ENCODE measurements around the gene CDHR3. TPM values are rescaled to one million over a fixed set of nuclear protein-coding genes. Genes with fewer than 3 reads are reported as not detected.
A peak's percentile ranks its signal among the peaks of the same experiment; 100 is the strongest.

Gene CDHR3
- polyA plus RNA-seq, 10 donors, result 7.8 to 24.3 (median 14.0) TPM

- DNase-seq, result no peak
These were observed 85.0 kb downstream of the CDHR3 start for GRCh38 chr7:106047818-106048705.

GRCh38 chr7:106048706-106049020, 85.6 kb downstream of the CDHR3 start:
- no peak for DNase-seq

GRCh38 chr7:106049139-106049752, 86.2 kb downstream of the CDHR3 start:
- no peak for DNase-seq

- peak in 2 of 3 donors; percentile 27 to 41 for DNase-seq
These were observed 87.1 kb downstream of the CDHR3 start for GRCh38 chr7:106050002-106050745.

GRCh38 chr7:106050746-106051117, 87.7 kb downstream of the CDHR3 start:
- peak in 1 of 3 donors; percentile 33 for DNase-seq

- DNase-seq, result no peak
These were observed 89.6 kb downstream of the CDHR3 start for GRCh38 chr7:106052681-106053080.

- DNase-seq, result no peak
These were observed 90.0 kb downstream of the CDHR3 start for GRCh38 chr7:106053109-106053508.

GRCh38 chr7:106054156-106054910, 91.3 kb downstream of the CDHR3 start:
- DNase-seq, result no peak

GRCh38 chr7:106054971-106055532, 92.0 kb downstream of the CDHR3 start:
- DNase-seq, result no peak

GRCh38 chr7:106056513-106057203, 93.6 kb downstream of the CDHR3 start:
- peak; percentile 50 to 79 (median 72) for DNase-seq

- no peak for DNase-seq
These were observed 94.3 kb downstream of the CDHR3 start for GRCh38 chr7:106057204-106057961.

- DNase-seq, result peak in 1 of 3 donors; percentile 18
These were observed 95.2 kb downstream of the CDHR3 start for GRCh38 chr7:106057962-106058927.

- DNase-seq, result no peak
These were observed 95.9 kb downstream of the CDHR3 start for GRCh38 chr7:106058928-106059324.

- no peak for DNase-seq
These were observed 96.5 kb downstream of the CDHR3 start for GRCh38 chr7:106059556-106059955.

GRCh38 chr7:106060394-106060920, 97.4 kb downstream of the CDHR3 start:
- DNase-seq, result no peak

- no peak for DNase-seq
These were observed 98.4 kb downstream of the CDHR3 start for GRCh38 chr7:106061301-106061979.

GRCh38 chr7:106062006-106062405, 98.9 kb downstream of the CDHR3 start:
- DNase-seq, result no peak

GRCh38 chr7:106062521-106062931, 99.5 kb downstream of the CDHR3 start:
- no peak for DNase-seq

Data from muscle of back (tissue), 11 donors.